Natural killer cell treated with Interleukin-12 subunit alpha and Interleukin-12 subunit beta and Interleukin-15 and Interleukin-18, amount 100 ng/mL, for 72 hours (primary cell): ENCODE measurements around the gene SLC4A9. TPM values are rescaled to one million over a fixed set of nuclear protein-coding genes. Genes with fewer than 3 reads are reported as not detected.
A peak's percentile ranks its signal among the peaks of the same experiment; 100 is the strongest.

ENCODE experiments used
- ATAC-seq, 2 donors: fragments of 150-1000 bp; cut with Tn5 transposase in 1 of 2; sonication (Bioruptor Pico), chemical (Tn5 transposase) in 1 of 2; 2 replicates each; pipeline ENCODE4 v1.10.0; 2021
- DNase-seq: peaks from one replicate; pipeline ENCODE4 v3.0.0; 2022; ENCODE audit warnings: low spot score
- H3K27ac Mint-ChIP-seq, 2 donors: 1 replicate in 1 of 2; 2 replicates in 1 of 2; pipeline ENCODE4 v1.8.0; 2022; ENCODE audit warnings: mixed read lengths in 2 of 2, mild to moderate bottlenecking in 1 of 2, moderate library complexity in 1 of 2
- H3K27me3 Mint-ChIP-seq, 2 donors: 1 replicate in 1 of 2; 2 replicates in 1 of 2; pipeline ENCODE4 v1.8.0; 2022; ENCODE audit warnings: mixed read lengths in 2 of 2
- H3K36me3 Mint-ChIP-seq: one replicate; pipeline ENCODE4 v1.8.0; 2022; ENCODE audit warnings: mixed read lengths
- H3K4me1 Mint-ChIP-seq, 2 donors: 1 replicate in 1 of 2; 2 replicates in 1 of 2; pipeline ENCODE4 v1.8.0; 2022; ENCODE audit warnings: low read depth in 2 of 2, mixed read lengths in 2 of 2, mild to moderate bottlenecking in 1 of 2
- H3K4me3 Mint-ChIP-seq: one replicate; pipeline ENCODE4 v1.8.0; 2022; ENCODE audit warnings: mixed read lengths
- H3K9me3 Mint-ChIP-seq: 2 replicates; pipeline ENCODE4 v1.8.0; 2022; ENCODE audit warnings: mixed read lengths
- total RNA-seq, 2 donors: library from RNA; stranded (reverse); gene quantifications; one replicate each; pipeline ENCODE4 v1.2.3, GENCODE V29; 2022

Gene SLC4A9
- total RNA-seq, 2 donors from 2014 or later: not detected

DNA sequence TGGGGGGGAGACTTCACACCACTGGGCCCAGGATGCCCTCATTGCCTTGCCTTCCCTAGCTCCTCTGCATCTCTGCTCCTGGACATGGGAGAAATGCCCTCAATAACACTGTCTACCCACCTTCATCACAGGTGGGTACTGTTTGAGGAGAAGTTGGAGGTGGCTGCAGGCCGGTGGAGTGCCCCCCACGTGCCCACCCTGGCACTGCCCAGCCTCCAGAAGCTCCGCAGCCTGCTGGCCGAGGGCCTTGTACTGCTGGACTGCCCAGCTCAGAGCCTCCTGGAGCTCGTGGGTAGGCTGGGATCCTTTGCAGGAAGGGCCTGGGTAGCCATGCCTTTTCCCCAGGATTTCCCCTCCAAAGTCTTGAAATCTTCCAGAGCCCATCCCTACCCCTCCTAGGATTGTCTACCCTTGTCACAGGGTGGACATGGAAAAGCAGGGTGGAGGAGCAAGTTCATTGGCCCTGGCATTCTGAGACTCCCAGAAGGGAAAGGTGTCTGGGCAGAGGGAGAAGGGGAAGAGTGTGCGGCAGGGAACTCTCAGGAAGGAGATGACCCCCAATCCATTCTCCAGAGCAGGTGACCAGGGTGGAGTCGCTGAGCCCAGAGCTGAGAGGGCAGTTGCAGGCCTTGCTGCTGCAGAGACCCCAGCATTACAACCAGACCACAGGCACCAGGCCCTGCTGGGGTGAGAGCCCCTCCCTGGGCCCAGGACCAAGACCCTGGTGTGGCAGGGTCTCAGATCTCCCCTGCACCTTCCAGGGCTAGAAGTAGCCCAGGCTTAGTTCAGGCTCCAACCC, 886 bp downstream of the SLC4A9 start:
- peaks cover 6 to 7% of the 10 kb centered on the region in 2 donors for H3K27me3 Mint-ChIP-seq
- no peak overlapping the region for H3K27ac Mint-ChIP-seq
- no peaks in the 10 kb centered on the region for H3K36me3 Mint-ChIP-seq
- ATAC-seq (no peak), DNase-seq (peak; percentile 54)
- H3K9me3 Mint-ChIP-seq: no peaks in the 10 kb centered on the region
- H3K4me3 Mint-ChIP-seq: no peak overlapping the region
- peaks cover 14 to 15% of the 10 kb centered on the region in 2 donors for H3K4me1 Mint-ChIP-seq

DNA sequence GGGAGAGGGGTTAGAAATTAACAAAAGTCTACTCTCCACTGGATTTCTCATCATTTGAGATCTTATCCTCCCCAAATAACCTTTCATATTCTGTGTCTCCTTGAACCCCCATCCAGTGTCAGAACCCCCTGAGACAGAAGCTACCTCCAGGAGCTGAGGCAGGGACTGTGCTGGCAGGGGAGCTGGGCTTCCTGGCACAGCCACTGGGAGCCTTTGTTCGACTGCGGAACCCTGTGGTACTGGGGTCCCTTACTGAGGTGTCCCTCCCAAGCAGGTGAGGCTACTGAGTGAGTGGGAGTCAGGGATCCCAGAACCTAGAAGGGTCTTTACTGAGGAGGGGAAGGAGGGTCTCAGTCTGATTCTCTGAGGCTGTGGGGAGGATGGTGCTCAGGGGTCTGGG, 1.9 kb downstream of the SLC4A9 start:
- DNase-seq (no peak), ATAC-seq (no peak)
- peaks cover 6 to 7% of the 10 kb centered on the region in 2 donors for H3K27me3 Mint-ChIP-seq
- H3K36me3 Mint-ChIP-seq: no peaks in the 10 kb centered on the region
- no peaks in the 10 kb centered on the region for H3K9me3 Mint-ChIP-seq
- peaks cover 14 to 15% of the 10 kb centered on the region in 2 donors for H3K4me1 Mint-ChIP-seq
- H3K27ac Mint-ChIP-seq: no peak overlapping the region
- H3K4me3 Mint-ChIP-seq: no peak overlapping the region

DNA sequence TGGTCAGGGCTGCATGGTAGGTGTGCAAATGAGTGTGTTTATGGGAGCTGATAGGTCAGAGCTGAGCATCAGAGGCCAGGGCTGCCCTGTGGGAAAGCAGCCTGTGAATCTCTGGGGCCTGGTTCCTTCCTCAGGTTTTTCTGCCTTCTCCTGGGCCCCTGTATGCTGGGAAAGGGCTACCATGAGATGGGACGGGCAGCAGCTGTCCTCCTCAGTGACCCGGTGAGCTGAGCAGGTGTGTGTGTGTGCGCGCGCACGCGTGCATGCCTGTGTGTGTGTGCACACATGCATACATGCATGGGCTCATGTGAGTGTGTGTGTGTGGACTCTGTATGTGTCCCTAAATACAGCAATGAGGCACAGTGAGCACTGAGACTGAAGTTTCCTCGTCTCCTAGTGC, 2.3 kb downstream of the SLC4A9 start:
- Mint-ChIP-seq H3K4me1 (peaks cover 12 to 13% of the 10 kb centered on the region in 2 donors), H3K27me3 (peaks cover 6 to 7% of the 10 kb centered on the region in 2 donors), H3K27ac (no peak overlapping the region), H3K9me3 (no peaks in the 10 kb centered on the region), H3K36me3 (no peaks in the 10 kb centered on the region), H3K4me3 (no peak overlapping the region)
- ATAC-seq (no peak), DNase-seq (no peak)

DNA sequence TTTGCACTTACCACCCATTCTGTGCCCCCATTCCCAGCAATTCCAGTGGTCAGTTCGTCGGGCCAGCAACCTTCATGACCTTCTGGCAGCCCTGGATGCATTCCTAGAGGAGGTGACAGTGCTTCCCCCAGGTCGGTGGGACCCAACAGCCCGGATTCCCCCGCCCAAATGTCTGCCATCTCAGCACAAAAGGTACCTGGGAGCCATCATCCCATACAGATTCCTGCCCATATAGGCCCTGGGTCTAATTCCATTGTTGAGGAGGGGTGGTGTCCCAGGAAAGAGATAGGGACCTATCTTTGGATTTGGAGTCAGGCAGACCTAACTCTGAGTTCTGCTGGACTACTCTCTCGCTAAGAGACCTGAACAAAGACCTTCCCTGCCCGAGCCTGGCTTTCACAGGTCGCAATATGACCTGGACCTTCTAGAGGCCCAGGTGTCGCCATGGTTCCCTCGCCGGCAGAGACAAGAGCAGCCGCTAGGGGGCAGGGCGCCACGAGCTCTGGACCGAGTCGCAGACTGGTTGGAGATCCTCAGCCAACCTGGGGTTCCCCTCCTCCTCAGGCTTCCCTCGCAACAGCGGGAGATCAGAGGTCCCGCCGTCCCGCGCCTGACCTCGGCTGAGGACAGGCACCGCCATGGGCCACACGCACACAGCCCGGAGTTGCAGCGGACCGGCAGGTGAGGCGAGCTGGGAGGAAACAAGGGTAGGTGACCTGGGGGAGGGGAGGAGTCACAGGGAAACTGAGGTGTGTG, 3.1 kb downstream of the SLC4A9 start:
- DNase-seq (peak; percentile 86), ATAC-seq (peak; percentile 84 to 89)
- peaks cover under 1 to 4% of the 10 kb centered on the region in 2 donors for H3K27me3 Mint-ChIP-seq
- no peak overlapping the region for H3K27ac Mint-ChIP-seq
- no peaks in the 10 kb centered on the region for H3K9me3 Mint-ChIP-seq
- peak overlapping the region; percentile 71 for H3K4me3 Mint-ChIP-seq
- no peaks in the 10 kb centered on the region for H3K36me3 Mint-ChIP-seq
- H3K4me1 Mint-ChIP-seq: peaks cover 5 to 7% of the 10 kb centered on the region in 2 donors

DNA sequence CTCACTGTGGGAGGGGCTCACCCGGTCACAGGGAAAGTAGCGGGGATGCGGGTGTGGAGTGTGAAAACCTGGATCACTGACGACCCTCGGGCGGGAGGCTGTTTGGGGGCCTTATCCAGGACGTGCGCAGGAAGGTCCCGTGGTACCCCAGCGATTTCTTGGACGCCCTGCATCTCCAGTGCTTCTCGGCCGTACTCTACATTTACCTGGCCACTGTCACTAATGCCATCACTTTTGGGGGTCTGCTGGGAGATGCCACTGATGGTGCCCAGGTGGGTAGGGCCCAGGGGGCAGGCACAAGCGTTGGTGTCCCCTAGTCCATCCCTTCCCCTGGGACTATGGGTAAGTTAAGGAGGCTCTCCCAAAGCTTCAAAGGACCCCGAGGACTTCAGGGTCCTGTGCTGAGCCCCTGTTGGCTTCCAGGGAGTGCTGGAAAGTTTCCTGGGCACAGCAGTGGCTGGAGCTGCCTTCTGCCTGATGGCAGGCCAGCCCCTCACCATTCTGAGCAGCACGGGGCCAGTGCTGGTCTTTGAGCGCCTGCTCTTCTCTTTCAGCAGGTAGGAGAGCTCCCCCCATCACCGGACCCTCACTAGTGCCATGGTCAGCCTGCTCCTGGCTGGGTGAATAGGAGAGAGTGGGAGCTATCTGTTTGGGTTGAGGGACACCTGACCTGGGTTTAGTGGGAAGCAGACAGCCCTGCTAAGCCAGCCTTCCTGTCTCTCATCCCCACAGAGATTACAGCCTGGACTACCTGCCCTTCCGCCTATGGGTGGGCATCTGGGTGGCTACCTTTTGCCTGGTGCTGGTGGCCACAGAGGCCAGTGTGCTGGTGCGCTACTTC, 3.9 kb downstream of the SLC4A9 start:
- no peak for ATAC-seq
- no peak overlapping the region for H3K27ac Mint-ChIP-seq

DNA sequence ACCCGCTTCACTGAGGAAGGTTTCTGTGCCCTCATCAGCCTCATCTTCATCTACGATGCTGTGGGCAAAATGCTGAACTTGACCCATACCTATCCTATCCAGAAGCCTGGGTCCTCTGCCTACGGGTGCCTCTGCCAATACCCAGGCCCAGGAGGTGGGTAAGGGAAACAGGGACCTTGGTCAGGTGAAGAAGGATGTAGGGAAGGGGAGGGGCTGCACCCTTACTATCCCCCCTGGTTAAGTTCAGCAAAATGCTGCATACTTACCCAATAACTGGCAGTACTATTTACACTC, 4.4 kb downstream of the SLC4A9 start:
- ATAC-seq (no peak), DNase-seq (no peak)
- H3K9me3 Mint-ChIP-seq: no peaks in the 10 kb centered on the region
- H3K27me3 Mint-ChIP-seq: no peaks in the 10 kb centered on the region
- no peak overlapping the region for H3K4me3 Mint-ChIP-seq
- no peaks in the 10 kb centered on the region for H3K36me3 Mint-ChIP-seq
- peaks cover 5 to 7% of the 10 kb centered on the region in 2 donors for H3K4me1 Mint-ChIP-seq
- no peak overlapping the region for H3K27ac Mint-ChIP-seq

More for the DNA sequence above, 3.9 kb downstream of the SLC4A9 start:
- Mint-ChIP-seq H3K4me3 (peak overlapping the region; percentile 71), H3K27me3 (no peaks in the 10 kb centered on the region), H3K4me1 (peaks cover 5 to 7% of the 10 kb centered on the region in 2 donors), H3K36me3 (no peaks in the 10 kb centered on the region), H3K9me3 (no peaks in the 10 kb centered on the region)
- DNase-seq: no peak

DNA sequence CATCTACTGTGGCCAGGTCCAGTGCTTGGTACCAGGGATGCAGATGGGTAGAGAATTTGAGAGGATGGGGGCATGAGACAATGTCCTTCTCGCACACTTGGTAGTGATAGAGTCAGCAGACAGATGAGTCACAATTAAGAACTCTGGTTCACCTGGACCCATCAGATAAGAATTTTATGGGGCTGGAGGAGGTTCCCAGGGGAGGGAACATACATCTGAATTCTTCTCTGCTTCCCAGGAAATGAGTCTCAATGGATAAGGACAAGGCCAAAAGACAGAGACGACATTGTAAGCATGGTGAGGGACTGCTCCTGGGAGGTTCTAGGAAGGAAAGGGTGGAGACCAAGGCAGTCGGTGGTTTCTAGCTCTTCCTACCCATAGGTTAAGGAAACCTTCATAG, 5.3 kb downstream of the SLC4A9 start:
- DNase-seq: no peak
- ATAC-seq: no peak
- no peaks in the 10 kb centered on the region for H3K36me3 Mint-ChIP-seq
- no peaks in the 10 kb centered on the region for H3K27me3 Mint-ChIP-seq
- H3K9me3 Mint-ChIP-seq: no peaks in the 10 kb centered on the region
- H3K4me1 Mint-ChIP-seq: peaks cover 5 to 7% of the 10 kb centered on the region in 2 donors
- H3K4me3 Mint-ChIP-seq: no peak overlapping the region
- H3K27ac Mint-ChIP-seq: no peak overlapping the region

DNA sequence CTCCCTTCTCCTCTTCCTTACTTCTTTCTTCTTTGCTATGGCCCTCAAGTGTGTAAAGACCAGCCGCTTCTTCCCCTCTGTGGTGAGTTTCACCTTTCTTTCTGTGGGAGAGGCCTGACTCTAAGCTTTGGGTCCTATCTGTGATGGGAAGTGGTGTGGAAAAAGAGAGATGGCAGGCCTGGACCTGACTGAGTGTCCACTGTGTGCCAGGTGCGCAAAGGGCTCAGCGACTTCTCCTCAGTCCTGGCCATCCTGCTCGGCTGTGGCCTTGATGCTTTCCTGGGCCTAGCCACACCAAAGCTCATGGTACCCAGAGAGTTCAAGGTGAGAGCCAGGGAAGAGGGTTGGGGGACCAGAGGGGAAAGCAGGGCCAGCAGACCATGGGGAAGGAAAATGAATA, 5.9 kb downstream of the SLC4A9 start:
- no peaks in the 10 kb centered on the region for H3K9me3 Mint-ChIP-seq
- ATAC-seq (no peak), DNase-seq (no peak)
- peaks cover 5 to 7% of the 10 kb centered on the region in 2 donors for H3K4me1 Mint-ChIP-seq
- no peaks in the 10 kb centered on the region for H3K36me3 Mint-ChIP-seq
- no peaks in the 10 kb centered on the region for H3K27me3 Mint-ChIP-seq
- no peak overlapping the region for H3K4me3 Mint-ChIP-seq
- no peak overlapping the region for H3K27ac Mint-ChIP-seq

DNA sequence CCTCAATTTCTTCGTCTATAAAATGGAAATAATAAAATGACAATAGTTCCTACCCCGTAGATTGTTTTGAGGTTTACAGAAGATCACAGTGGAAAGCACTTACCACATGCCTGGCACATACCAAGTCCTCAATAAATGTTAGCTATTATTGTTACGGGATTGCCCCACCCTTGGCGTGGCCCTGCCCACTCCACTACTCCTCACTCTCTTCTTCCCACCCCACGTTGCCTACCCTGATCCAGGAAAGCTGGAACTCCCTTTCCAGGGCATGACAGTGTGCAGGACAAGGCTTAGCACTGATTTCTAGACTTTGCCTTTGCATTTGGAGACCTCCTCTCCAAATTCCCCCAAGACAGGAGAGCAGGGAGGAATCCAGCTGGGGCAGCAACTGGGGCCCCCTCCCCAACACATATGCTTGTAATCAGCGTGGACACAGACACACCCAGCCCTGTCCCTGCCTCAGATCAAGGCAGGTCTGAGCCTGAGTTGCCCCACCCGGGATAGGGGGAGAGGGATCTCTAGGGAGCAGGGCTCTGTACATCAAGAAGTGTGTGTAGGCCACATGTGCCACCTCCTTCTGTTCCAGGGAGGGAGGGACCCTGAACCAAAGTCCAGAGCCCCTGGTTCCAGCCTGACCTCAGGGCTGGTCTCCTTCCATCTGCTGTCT, 6.7 kb downstream of the SLC4A9 start:
- H3K4me1 Mint-ChIP-seq: peaks cover 5 to 7% of the 10 kb centered on the region in 2 donors
- no peaks in the 10 kb centered on the region for H3K27me3 Mint-ChIP-seq
- H3K36me3 Mint-ChIP-seq: no peaks in the 10 kb centered on the region
- no peak overlapping the region for H3K4me3 Mint-ChIP-seq
- DNase-seq: no peak
- H3K9me3 Mint-ChIP-seq: no peaks in the 10 kb centered on the region
- ATAC-seq: no peak
- no peak overlapping the region for H3K27ac Mint-ChIP-seq

DNA sequence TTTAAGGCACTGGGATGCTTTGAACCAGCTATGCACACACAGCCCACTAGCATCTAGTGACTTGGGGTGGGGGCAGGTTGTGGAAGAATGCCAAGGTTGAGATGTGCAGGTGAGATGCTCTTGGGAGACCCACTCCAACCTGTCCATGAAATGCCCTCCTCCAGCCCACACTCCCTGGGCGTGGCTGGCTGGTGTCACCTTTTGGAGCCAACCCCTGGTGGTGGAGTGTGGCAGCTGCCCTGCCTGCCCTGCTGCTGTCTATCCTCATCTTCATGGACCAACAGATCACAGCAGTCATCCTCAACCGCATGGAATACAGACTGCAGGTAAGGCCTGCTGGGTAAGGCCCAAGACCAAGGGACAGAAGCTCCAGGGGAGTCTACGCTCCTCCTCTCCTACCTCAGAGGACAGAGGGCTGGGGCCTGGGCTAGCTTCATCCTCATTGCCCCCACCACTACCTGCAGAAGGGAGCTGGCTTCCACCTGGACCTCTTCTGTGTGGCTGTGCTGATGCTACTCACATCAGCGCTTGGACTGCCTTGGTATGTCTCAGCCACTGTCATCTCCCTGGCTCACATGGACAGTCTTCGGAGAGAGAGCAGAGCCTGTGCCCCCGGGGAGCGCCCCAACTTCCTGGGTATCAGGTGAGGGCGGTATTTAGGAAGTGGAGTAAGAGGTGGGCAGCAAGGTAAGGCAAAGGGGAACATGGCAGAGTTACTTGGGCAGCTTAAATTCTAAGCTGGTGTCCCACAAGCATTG, 7.4 kb downstream of the SLC4A9 start:
- DNase-seq (no peak), ATAC-seq (no peak)
- Mint-ChIP-seq H3K27ac (no peak overlapping the region), H3K9me3 (no peaks in the 10 kb centered on the region), H3K4me3 (no peak overlapping the region), H3K27me3 (no peaks in the 10 kb centered on the region), H3K36me3 (no peaks in the 10 kb centered on the region), H3K4me1 (peaks cover 4 to 5% of the 10 kb centered on the region in 2 donors)

DNA sequence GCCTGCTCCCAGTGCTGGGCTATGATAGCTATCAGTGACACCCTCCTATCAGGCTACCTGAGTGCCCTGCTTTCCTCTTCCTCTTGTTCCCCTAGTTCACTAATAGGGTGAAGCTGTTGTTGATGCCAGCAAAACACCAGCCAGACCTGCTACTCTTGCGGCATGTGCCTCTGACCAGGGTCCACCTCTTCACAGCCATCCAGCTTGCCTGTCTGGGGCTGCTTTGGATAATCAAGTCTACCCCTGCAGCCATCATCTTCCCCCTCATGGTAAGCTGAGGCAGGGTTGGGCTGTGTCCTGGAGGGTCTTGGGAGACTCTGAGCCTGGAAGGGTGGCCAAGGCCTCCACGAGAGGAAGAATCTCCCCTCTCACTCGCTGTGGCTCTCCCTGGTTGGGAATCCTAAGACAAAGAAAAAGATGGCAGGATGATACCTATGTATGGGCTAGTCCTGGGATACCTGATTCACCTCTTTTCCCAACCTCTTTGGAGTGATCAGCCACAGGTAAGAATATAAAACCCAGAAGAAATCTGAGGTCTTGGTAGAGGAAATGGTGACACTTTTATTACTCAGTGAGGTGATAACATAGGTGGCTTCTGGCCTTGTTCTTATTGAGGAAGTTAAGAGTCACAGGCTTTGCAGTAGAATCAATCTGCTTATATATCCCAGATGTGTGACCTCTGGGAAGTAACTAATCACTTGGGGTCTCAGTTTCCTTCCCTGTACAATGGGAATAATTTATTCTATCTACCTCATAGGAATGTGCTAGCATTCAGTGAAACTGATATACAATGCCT, 11.6 kb downstream of the SLC4A9 start:
- Mint-ChIP-seq H3K27me3 (no peaks in the 10 kb centered on the region), H3K9me3 (no peaks in the 10 kb centered on the region), H3K27ac (no peak overlapping the region), H3K4me3 (no peak overlapping the region), H3K4me1 (peaks cover 7 to 8% of the 10 kb centered on the region in 2 donors), H3K36me3 (no peaks in the 10 kb centered on the region)
- no peak for ATAC-seq
- DNase-seq: no peak

DNA sequence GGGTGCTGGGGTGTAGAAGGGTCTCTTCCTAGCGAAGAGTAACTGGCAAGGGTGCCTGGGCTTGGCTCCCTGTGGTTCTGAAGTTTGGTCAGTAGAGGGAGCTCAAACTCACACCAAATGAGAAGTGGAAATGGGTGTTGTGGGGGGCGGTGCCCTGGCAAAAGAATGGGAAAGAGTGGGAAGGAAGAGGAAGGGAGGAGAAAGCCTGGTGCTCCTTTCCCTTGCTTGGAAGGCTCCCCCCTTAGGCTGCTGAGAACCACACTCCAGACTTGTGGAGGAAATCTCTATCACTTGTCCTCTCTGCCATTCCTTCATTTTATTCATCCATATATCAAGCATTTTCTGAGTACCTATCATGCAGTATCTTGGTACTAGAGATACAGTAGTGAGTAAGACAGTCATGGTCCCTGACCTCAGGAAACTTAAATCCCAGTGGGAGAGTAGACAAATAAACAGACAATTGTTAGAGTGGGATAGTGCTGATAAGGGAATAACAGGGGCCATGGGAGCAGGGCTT, 13.0 kb downstream of the SLC4A9 start:
- DNase-seq (peak; percentile 70), ATAC-seq (peak; percentile 48 to 75)
- Mint-ChIP-seq H3K4me3 (no peak overlapping the region), H3K9me3 (no peaks in the 10 kb centered on the region), H3K27ac (peak overlapping the region in 1 of 2 donors; percentile 10), H3K27me3 (no peaks in the 10 kb centered on the region), H3K36me3 (no peaks in the 10 kb centered on the region), H3K4me1 (peaks cover 7 to 8% of the 10 kb centered on the region in 2 donors)
